ENCODE data around the gene CHMP2A.

The CHMP2A gene

DNA sequence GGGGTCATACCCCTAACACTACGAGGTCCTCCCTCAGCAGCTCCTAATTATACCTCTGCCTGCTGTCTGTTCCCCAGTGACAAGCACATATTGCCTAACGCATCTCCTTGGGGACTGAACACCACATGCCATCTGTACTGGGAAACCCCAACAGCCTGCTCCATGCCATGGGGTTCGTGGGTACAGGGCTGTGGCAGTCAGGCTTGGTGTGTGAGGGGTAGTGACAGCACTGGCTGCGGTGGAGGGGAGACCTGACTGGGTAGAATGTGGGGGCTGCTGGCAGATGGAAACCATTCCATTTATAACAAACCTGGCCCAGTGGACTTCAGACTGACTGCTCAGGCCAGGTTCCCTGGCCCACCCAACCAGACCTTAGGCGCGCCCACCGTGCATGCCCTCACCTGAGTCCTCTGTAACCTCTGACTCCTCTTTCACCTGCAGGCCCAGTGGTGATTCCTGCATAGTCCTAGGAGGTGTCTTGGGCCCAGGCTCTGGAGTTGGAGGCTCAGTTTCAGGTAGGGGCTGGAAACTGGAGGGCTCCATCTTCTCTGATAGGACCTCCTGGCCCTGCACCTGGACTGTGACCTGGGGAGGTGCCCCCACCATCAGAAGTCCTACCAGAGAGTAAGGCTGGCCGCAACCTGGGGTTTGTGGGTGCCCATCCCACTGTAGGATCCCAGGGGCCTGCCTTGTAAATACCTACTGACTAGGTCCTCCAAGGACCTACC is 15.2 kb upstream of the CHMP2A start:
- FAIRE-seq, result no peak

DNA sequence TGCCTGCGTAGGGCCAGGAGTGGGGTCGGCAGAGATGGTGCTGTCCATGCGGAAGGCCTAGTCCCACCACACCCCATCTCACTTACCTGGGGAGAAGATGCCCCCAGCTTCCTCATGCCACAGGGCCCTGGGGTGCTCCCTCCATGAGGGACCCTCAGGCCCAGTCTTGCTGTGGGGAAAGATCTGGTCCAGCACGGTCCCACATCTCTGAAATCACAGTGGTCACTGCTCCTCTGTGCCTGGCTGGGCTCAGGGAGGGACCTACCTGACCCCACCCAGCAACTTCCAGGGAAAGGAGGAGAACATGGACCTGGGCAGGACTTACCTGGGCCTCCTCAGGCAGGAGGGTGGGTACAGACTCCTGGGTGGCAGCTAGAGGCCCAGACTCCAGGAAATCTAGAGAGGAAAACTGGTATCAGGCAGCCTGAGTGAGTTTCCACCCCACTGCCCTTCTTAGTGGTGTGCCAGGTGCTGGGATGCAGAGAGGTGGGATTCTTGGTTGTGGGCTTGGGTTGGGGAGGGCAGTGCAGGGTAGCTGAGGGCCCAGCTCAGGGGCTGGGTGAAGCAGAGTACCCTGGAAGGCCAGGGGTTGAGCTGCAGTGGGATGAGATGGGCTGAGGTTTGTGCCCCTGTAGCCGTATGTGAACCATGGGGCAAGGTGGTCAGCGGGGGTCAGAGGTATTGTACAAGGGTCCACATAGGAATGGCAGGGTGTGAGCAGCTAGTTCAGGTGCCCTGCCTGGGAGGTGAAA is 14.5 kb upstream of the CHMP2A start:
- FAIRE-seq, result no peak

DNA sequence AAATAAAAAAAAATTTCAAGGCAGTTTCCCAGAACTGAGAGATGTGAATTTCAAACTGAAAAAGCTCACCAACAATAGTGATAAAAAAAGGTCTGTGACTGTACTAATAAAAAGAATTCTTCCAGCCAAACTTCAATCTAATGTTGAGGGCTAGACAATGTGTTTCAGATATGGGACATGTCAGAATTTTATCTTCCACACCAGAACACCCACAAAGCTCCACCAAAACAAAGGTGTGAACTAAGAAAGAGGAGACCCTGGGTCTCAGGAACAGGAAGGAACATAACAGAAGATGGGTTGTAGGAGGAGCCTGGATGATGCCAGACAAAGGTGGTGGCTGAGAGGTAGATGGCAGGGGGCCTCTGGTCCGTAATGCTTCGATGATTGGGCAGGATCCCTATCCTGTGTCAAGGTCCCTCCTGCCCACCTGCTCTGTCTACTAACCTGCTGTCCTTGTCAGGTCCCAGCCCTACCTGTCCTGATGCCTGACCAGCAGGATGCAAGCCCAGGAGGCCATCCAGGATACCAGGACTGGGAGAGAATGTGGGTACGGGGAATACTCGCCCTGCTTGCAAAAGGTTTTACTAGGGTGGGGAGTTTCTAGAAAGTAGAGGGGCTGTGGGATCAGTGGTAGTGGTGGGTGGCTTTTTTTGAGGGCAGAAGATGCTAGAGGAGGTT is 13.7 kb upstream of the CHMP2A start:
- no peak for FAIRE-seq

DNA sequence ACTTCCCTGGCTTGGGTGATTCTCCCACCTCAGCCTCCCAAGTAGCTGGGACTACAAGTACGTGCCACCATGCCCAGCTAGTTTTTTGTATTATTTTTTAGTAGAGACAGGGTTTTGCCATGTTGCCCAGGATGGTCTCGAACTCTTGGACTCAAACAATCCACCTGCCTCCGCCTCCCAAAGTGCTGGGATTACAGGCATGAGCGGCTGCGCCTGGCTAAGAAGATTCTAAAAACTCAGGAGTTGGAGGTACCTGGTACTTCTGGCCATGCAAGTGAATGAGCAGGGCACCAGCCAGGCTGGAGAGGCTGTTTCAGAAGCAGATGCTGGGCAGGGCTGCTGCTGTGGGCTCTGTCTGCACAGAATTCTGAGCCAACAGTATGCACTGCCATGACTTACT is 12.1 kb upstream of the CHMP2A start:
- no peak for FAIRE-seq

DNA sequence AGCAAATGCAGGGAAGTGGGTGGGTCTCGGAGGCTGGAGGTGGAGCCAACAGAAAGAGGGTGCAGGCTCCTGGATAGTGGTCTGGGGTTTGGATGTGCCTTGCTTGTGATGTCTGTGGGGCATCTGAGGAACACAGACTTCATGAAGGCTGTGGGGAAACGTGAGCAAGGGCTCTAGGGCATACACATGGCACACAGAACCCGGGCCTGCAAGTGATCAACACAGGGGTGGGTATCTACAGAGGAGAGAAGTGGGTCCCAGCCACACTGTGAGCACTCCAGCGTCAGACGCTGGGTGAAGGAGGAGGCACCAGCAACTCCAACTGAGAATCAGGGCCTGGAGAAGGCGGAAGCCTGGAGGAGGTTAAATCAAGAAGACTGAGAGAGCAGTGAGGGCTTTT is 8.9 kb upstream of the CHMP2A start:
- FAIRE-seq, result no peak

DNA sequence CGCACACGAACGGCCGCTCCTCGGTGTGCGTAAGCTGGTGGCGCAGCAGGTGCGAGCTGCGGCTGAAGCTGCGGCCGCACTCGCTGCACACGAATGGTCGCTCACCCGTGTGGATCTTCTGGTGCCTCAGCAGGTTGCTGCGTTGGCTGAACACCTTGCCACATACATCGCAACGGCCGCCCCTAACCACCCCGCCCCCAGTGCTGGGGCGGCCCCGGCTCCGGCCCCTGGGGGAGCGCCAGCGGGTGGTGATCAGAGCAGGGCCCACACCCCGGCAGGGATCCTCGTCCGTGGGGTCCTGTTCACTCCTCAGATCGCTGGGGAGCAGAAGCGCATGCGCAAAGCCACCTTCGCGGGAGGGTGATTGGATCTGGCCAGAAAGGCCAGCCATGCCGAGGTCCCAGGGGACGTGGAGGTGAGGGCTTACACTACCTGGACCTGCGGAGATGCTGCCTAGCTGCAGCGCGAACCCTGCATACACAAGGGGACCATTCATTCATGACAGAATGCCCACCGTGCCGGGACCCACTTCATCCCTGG is 8.2 kb upstream of the CHMP2A start:
- no peak for FAIRE-seq

DNA sequence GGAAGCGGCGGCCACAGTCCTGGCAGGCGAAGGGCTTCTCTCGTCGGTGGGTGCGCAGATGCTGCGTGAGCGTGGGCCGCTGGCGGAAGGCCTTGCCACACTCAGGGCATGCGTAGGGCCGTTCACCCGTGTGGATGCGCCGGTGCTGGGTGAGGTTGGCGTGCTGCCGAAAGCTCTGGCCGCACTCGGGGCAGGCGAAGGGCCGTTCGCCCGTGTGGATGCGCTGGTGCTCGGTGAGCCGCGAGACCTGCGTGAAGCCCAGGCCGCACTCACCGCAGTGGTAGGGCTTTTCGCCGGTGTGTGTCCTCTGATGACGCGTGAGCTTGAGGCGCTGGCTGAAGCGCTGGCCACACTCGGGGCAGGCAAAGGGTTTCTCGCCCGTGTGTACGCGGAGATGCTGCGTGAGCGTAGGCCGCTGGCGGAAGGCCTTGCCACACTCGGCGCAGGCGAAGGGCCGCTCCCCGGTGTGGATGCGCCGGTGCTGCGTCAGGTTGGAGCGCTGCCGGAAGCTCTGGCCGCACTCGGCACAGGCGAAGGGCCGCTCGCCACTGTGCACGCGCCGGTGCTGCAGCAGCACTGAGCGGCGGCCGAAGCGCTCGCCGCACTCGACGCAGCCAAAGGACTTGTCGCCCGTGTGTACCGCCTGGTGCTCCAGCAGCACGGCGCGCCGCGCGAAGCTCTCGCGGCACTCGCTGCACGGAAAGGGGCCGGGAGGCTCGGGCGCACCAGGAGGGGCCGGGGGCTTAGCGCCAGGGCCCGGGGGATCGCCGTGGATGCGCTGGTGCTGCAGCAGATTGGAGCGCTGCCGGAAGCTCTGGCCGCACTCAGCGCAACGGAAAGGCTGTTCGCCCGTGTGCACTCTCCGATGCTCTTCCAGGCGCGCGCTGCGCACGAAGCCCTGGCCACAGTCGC is 7.5 kb upstream of the CHMP2A start:
- FAIRE-seq, result no peak

DNA sequence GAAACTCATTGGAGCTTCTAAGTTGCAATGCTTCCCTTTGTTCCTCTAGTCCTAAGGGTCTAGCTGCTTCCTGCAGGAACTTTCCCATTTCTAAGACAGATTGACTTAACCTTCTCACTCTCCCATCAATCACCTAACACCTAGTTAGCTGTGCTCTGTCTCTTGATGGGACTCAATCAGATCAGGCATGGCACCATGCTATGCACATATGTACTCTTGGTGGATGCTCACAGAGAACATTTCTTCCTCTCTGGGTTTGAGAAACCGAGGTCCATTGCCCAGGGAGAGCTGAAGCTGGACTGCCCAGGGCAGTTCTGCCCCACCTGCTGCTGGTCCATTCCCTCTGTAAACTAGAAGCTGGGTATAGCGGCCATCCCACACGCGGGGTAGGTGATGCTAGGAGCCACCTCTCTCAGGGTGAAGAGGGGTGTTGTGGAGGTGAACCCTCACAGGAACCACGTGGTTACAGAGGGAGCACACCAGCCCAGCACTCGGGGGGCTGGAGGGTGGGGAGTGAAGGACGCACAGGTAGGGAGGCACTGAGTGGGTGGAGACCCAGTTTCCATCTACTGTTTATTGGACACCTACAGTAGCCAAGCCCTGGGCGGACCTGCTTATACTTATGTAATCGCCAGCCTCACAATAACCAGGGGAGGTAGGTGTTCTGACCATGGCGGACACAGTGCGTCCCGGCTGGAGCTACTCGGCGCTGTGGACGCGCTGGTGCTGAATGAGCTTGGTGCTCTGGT is 6.6 kb upstream of the CHMP2A start:
- no peak for FAIRE-seq

DNA sequence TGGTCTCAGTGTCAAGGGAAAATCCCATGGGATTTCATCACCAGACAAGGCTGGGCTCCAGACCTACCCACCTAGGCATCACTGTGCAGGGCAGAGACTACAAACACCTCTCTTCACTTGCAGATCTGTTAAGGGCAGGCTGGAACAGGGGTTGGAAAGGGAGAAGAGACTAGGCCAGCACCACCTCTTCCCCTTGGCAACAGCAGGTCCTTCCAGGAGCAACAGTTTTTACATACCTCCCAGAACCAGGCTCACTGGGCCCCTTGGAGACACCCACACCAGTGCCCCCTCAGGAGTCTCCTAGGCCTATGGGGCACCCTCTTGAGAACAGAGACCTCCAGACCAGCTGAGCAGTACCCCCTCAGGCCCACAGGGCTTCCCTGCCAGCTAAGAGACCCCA is 6.0 kb upstream of the CHMP2A start:
- FAIRE-seq, result no peak

DNA sequence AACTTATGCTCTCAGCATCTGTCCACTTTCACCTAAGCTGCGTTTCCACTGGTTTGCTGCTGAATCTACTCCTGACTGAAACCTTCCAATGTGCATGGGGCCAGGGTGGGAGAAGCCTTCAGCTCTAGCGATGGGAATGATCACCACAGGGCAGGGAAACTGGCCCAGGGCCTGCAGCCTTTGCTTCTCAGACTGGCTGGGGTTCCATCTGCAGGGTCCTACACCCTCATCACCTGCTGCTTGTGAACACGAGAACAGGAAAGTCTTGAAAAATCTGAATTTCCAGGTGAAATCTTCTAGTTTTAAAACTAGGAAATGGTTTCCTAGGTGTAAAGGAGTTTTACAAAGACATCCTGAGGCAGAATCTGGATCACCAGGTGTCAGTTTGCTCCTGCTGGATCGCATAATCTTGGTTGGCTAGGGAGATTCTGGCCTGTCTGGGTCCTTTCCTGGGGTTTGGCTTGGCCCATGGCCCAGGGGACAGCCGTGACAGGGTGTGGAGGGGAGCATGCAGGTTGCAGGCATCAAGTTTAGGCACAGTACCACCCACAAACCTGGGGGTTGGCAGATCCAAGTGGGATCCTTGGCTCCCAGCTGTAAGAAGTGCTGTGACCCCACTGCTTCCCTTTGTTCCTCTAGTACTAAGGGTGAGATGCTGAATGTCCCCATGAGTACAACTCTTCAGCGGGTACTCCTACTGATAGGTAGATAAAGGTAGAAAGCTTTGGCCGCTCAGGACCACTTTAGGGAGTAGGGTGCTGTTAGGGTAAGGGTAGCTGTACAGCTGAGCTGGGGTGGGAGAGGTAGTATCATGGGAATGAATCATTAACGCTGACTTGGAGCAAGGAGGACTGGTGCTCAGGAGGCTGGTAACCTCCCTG is 5.3 kb upstream of the CHMP2A start:
- FAIRE-seq, result no peak

DNA sequence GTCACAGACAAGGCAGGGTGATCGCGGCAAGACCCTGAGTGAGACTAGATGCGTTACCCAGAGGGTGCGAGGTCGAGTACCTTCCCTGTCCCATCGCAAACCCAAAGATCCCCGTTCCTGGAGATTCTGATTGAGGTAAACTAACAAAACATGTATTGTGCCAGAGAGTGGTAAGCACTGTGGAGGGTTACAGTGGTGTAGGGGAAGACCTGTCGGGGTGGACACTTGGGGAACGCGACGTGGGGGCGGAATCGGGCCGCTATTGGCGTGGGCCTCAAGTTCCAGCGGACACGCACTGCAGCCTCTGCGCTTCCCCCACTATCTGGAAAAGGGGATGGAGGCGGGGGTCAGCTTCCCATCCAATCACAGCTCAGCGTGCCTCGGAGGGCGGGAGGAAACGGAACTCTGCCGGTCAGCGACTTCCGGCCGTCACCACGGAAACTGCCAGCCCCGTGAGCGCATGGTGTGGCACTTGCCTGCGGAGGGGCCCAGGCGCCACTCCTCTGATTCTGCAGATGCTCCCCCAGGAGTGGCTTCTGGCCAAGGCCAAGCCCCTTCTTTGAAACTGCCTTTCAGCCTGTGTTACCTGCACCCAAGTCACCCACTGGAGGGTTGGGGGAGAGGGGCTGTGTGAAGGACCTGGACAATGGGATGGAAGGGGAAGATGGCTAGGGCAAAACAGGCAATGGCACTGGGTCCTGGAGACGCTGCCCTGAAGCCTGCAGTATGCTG is 4.5 kb upstream of the CHMP2A start:
- peak; percentile 81 for FAIRE-seq

DNA sequence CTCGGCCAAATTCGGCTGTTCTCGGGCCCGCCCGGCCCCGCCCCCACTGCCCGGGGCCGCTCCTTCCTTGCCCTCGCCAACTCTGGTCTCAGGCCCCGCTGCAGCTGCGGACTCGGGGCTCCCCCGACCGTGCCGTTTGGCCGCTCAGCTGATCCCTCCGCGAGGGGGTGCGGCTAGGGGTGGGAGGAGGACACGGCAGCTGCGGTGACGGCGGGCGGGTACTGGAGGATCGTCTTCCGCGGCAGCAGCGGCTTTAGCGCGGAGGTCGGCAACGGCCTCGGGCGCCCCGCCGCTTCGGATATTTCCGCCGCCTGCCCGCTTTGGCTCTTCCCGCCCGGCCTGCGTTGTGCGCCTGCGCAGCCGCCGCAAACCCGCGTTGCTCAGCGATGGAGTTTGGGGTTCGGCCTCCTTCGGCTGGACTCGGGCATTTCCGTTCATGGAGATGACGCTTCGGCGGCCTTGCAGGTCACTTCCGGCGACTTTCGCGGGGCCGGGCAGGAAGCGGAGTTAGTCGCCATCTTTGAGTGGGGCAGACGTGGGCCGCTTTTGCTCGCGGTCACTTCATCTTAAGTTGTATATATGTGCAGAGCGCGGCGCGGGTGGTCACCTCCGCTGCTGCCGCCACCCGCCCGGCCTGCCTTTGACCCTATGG is 3.8 kb upstream of the CHMP2A start:
- FAIRE-seq, result peak; percentile 93

DNA sequence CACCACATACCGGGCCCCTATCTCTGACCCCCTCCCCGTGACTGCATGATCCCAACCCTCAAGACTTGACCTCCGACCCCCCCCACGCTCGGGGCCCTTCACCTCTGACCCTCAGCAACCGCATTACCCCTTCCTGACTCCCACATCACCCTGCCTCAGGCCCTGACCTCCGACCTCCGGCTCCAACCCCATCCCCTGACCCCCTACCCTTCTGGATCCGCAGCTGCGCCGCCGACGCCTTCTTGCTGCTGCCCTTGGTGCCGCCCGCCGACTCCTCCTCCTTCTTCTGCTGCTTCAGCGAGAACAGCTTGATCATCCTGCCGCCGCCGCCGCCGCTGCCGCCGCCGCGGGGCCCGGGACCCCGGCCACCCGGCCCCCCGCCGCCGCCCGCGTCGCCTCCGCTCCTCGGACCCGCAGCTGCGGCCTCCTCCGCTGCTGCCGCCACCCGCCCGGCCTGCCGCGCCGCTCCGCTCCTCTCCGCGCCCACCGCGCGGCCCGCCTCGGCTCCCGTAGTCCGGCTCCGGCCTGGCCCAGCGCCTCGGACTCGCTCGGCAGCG is 3.2 kb upstream of the CHMP2A start, which contains the start of gene UBE2M:
Gene UBE2M (minus strand): TSS at position 546 of the 557 bp plus-strand sequence. CDS start 230 bp downstream, at position 316.
- no peak for FAIRE-seq

DNA sequence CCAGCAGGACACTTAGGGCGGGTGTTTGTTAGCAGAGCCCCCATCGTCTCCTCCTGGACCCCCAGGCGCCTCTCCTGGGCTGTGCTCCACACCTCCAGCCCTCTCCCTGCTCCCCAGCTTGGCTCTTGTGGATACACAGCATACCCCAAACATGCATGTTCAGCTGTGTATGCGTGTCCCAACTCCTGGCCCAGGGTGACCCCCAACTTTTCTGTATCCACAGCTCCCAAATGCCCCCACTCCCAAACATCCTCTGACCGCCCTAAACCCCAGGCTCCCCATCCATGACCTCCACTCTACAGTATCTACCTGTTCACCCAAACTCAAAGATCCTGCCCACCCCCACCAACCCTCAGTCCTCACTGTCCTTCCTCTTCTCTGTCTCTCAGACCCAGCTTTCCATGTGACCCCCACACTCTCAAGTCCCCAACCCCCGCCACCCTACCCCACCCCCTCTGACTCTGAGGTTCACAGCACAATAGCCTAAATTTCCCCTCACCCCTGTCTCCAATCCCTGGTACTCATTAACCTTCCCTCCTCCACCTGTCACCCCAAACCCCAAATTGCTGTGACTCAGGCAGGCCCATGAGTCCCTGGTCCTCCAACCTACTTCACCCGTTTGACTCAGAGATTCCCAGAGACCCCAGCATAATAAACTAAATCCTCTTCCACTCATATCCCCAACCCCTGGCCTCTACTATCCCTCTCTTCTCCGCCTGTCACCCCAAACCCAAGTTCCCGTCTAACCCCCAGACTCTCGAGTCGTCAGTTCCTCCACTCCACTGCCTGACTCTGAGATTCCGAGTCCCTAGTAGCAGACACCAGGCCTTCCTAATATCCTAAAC is 2.5 kb upstream of the CHMP2A start:
- FAIRE-seq, result no peak

DNA sequence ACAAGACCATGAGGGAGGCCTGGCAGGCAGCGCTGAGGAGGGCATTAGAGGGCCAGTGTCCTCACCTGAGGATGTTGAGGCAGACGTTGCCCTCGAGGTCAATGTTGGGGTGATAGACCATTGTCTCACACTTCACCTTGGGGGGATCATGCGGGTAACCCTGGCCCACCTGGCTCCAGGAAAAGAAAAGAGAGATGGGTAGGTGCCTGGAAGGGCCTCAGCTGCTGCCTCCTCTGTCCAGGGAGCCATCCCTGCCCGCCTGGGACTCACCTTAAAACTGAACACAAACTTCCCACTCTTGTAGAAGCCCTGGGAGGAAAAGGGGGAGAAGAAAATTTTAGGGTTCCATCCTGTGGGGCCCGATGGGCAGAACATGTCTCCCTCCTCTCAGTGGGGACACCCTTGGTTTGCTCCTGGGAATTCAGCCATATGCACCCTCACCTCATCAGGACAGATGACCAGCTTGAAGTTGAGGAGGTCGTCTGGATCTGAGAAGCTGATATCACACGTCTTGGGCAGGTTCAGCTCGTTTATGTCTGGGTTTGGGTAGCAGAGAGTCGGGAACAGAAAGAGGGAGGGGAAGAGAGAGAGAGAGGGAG is 1.8 kb upstream of the CHMP2A start:
- FAIRE-seq, result no peak

DNA sequence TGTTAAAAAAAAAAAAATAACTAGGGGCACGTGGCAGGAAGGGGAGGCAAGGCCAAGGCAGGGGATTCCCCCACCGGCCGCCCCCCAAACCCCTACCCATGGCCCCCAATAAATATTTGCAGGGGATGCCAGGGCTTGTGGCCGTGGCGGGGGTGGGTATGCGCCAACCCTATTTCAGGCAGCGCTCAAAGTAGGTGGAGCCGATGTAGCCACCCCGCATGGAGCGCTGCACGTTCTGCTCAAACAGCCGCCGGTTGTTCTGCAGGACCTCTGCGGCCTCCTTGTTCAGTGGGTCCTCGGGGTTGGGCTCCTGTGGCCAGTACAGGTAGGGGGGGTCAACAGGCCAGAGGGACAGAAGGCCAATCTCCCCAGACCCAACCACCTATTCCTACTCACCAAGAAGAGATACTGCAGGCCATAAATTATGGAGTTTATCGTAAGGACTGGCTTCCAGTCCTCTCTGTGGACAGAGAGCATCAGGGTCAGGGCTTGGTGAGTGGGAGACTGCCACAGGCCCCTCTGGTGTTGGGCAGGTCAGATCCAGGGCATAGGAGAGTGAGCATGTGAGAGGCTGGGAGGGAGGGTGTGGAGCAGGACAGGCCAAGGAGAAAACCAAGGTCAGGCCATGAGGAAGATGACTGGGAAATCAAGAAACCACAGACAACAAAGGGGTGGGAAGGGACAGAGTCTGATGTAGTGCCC is 1.2 kb upstream of the CHMP2A start:
- no peak for FAIRE-seq

DNA sequence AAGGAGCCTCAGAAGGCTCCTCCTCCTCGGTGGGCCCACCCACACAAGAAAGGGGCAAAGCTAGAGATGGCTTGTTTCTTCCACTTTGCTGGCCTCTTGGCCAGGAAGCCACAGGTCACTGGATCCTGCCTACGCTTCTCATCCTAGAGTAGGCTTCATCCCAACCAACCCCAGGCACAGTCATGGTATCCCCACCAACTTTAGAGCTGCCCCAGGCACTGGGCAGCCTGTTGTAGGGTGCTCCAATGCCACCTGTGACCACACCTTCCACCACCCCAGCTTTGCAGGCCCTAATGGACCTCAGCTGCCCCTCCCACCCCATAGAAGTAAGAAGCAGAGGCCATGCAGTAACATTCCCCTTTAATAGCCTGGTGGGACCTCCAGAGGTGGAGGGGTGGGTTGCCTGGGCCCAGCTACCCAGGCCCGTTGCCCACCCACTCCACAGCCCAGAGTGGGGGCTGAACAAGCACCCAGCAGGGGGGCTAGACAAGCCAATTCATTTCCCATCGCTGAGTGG is 522 bp upstream of the CHMP2A start:
- no peak for FAIRE-seq
